Hindlimb muscle (tissue), 1 donor: ENCODE results near the gene FBXL7. TPM values are rescaled to one million over a fixed set of nuclear protein-coding genes. Genes with fewer than 3 reads are reported as not detected.

Experiments used
- DNase-seq: peaks from one replicate; pipeline ENCODE4 v3.0.0-alpha.2; 2013
- polyA plus RNA-seq: library from polyadenylated mRNA; unstranded; fragments of 120-200 nt; gene quantifications from one replicate; pipeline ENCODE4 v1.2.1, GENCODE V29; 2013; ENCODE audit not compliant: insufficient read length

The FBXL7 gene
- polyA plus RNA-seq, 1 donor = 23.7 TPM

- DNase-seq = no peak
Measured at GRCh38 chr5:15720515-15720914, 220.5 kb downstream of the FBXL7 start.

DNA sequence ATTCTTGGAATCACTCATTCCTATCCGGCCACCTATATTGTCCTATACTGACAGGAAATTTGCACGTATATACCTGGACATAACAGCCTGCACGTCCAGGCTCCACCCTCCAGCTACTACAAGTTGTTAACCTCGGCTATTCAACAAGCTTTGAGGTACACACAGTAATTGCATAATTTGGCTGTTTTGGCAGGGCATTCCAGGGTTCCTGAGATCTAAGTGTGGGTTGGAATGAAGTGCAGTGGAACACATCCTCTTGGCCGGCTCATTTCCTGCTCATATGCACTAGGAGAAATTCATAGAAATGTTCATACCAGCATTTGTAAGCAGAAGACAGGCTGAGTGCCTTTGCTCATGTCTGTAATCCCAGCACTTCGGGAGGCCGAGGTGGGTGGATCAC, 222.3 kb downstream of the FBXL7 start:
- no peak for DNase-seq

DNA sequence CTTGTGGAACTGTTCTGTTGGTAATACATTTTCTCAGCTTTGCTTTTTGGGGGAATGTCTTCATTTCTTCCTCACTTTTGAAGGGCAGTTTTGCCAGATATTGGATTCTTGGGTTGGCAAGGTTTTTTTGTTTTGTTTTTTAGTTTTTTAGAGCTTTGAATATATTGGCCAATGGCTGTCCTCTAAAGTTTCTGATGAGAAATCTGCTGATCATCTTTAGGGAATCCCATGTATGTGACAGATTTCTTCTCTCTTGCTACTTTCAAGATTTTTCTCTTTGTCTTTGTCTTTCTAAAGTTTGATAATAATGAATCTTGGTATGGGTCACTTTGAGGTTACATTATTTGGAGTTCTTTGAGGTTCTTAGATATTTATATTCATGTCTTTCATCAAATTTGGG, 227.4 kb downstream of the FBXL7 start:
- no peak for DNase-seq

- no peak for DNase-seq
Measured at GRCh38 chr5:15728811-15729210, 228.8 kb downstream of the FBXL7 start.

DNA sequence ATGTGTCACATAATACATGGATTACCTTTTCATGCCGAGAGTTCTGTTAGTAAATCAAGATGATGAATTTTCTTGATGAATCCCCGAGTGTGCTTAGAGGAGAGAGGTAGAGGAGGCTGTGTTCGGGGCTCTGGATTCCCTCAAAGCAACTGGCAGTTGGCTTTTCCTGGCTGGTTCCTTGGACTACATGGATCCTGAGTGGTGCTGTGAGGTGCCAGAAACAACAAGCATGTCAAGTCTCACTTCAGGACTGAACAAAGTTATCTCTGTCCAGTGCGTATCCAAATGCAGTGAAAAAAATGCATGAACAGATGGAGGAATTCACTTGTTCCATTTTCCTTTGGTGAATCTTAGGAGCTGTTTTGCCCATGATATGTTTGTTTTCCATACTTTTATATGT, 231.7 kb downstream of the FBXL7 start:
- DNase-seq = no peak

GRCh38 chr5:15734058-15734457, 234.1 kb downstream of the FBXL7 start:
- DNase-seq = no peak

DNA sequence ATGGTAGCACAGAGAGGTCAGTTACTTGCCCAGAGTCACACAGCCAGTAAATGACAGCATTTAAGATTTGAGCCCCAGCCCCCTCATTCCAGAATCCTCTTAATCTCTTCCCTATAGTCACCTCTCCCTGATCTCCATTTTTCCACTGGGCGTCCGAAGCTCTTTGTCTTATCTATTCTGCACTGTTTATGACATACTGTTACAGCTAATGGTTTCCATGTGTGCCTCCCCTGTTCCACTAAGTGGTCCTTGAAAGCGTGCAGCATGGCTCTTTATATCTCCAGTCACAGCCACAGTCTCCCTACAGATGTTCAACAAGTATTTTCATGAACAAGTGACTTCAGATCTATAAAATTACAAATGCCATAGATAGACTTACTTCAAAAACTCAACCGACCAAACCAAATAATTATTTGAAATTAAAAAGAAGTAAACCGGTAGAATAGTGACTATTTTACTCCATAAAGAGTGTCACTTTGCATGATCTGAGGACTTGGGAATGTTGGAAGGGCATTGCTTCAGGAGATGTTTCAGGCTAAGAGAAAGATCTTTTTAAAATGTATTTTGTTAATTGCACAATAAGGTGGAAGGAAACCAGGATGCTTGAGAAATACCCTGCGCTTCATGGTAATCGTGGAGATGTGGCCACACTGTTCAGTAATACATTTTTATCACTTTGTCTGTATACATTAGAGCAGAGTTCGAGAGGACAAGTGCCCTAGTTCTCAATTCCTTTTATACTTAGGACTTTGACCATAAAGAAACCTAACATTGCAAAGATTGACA, 237.2 kb downstream of the FBXL7 start:
- DNase-seq = no peak

GRCh38 chr5:15737871-15738664, 238.1 kb downstream of the FBXL7 start:
- peak; percentile 47 for DNase-seq

GRCh38 chr5:15740383-15740782, 240.4 kb downstream of the FBXL7 start:
- no peak for DNase-seq

DNA sequence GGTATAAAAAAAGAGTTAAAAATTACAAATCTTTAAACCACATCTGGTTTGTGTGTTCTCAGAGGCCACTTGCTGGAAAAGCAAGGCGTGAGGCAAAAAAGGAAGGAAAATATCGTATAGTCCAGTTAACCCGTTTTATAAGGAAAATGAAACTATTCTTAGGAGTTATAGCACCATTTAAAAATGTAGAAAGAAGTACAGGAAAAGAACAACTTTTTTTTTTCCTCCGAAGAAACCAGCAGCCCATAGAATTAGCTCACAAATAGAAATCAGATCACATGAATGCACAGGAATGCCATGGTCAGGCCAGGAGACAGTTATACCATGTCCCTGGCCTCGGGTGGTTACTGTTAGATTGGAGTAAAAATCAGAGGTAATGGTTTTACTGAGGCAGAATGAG, 241.6 kb downstream of the FBXL7 start:
- no peak for DNase-seq

DNA sequence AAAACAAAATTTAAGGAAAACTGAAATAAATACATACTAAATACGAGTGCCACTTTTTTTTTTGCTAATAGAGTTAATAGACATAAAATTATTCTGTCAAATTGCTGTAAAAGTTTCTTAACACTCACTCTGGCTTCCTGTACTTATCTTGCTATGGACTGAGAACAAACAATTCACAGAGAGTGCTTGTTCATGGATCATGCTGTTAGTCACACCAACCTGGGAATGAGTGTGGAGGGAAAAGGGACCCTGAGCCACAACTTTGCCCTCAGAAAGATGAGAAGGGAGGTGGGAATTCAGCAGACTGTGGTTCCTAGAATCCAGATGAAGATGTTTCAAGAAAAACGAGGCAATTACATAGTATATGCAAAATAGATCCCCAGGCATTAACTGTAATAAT, 246.9 kb downstream of the FBXL7 start:
- no peak for DNase-seq

DNA sequence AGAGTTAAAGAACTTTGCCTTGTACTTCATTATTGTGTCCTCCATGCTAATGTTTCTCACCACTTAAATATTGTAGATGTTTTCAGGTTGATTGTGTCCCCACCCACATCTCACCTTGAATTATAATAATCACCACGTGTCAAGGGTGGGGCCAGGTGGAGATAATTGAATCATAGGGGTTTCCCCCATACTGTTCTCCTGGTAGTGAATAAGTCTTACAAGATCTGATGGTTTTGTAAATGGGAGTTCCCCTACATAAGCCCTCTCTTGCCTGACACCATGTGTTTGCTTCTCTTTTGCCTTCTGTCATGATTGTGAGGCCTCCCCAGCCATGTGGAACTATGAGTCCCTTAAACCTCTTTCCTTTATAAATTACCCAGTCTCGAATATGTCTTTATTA, 248.3 kb downstream of the FBXL7 start:
- no peak for DNase-seq

DNA sequence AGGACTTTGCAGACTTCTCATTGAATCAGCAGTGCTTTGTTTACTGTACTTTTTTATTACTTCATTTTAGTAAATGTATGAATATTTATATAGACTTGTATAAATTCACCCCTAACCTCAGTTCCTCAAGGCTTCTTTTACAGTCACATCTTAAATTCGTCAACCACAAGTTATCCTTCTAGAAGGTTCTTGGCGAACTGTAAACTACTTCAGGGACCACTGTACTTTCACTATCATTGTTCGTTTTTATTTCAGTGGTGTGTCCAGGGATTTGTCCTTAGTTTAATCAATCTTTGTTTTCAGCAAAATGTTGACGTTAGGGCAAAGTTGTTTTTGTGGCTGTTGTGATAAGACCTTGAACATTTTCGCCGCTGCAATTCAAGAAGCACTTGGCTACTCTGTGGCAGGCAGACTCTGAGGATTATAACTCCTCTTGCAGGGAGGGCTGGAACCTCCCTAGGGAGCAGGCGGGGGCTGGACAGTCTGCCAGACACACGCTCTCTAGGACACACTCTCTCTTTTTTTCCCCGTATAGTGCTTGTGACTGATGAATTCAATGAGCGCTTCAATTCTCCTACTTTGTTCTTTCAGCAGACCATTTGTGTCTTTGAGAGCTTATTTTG, 252.8 kb downstream of the FBXL7 start:
- no peak for DNase-seq

GRCh38 chr5:15753752-15754151, 253.8 kb downstream of the FBXL7 start:
- DNase-seq = no peak

GRCh38 chr5:15757103-15757502, 257.1 kb downstream of the FBXL7 start:
- DNase-seq = no peak

DNA sequence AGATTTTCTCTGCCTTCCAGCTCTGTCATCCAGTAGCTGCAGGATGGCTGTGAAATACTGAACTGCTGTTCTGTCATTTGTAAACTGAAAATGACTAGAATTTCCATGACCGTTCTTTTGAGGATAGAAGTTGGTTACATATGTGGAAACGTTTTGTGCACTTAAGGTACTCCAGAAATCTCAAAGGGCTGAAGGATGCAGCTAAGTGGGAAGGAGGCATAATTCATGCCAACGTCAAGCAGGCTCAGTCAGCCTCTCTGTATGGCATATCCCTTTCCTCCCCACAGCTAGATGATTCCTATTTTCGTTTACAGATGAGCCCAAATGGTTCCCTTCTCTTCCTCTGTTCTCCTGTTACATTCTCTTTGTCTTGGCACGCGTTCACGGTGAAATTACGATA, 257.6 kb downstream of the FBXL7 start:
- no peak for DNase-seq

GRCh38 chr5:15762668-15763067, 262.7 kb downstream of the FBXL7 start:
- no peak for DNase-seq

- no peak for DNase-seq
Measured at GRCh38 chr5:15763754-15764153, 263.8 kb downstream of the FBXL7 start.

DNA sequence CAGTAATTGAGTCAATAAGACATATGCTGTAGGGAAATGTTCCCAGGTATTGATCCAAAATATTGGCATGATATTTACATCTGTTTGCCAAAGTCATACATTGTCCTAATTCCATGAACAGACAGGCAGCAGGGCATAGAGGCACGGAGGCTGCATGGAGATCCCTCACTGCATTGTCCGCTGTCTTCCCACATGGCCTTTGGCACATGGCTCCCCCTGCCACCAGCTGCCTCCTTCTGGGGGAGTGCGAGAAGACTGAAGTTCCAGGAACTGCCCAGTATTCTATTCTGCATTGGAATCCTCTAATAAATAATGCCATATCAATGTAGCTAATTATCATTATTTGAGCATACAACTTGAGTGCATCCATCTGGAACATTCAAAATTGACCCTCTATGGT, 269.0 kb downstream of the FBXL7 start:
- DNase-seq = no peak

DNA sequence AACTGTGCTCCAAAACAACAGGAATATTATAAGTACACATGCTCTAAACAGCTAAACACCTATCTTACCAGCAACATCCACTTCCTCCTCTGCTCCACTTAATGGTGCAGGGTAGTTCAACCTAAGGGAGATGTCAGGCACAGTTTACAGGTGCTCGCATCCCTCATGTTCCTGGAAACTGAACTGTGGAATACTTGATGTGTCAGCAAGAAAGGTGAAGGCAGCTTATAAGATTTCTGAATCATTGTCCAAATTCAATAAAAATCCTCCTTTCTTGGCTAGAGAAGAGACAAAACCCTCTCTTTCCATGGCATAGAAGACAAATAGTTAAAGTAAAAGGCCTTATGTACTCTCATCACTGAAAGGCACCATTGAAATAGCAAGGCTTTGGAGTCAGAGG, 272.2 kb downstream of the FBXL7 start:
- no peak for DNase-seq

DNA sequence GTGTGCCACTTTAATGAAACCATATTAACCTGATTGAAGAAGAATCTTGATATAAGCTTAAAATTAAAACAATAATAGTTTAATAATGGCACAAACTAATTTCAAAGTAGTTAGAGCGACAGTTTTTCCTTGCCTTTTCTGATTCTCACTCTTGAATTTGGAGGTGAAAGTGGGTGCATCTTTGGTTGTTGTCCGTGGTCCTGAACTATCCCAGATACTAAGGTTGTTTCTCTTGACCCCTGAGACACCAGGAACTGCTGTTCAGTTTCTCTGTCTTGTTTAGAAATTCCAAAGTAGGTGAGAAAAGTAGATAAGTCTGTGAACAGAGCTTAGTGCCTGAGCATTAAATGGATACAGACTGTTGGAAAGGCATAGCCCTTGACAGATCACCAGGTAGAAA, 274.7 kb downstream of the FBXL7 start:
- no peak for DNase-seq

- no peak for DNase-seq
Measured at GRCh38 chr5:15776346-15776745, 276.4 kb downstream of the FBXL7 start.

GRCh38 chr5:15783734-15784133, 283.8 kb downstream of the FBXL7 start:
- no peak for DNase-seq

GRCh38 chr5:15785531-15785981, 285.6 kb downstream of the FBXL7 start:
- no peak for DNase-seq
